ENCODE data around the gene FNDC4. TPM values are rescaled to one million over a fixed set of nuclear protein-coding genes. Genes with fewer than 3 reads are reported as not detected.

Gene FNDC4
- total RNA-seq, 3 donors from 2014 or later: 0.64 to 3.1 (median 1.7) TPM

- ATAC-seq (no peak), DNase-seq (no peak)
- intact Hi-C loops (cut with DNase I, micrococcal nuclease): no loop called here
Observed at GRCh38 chr2:27464443-27464842, 30.6 kb downstream of the FNDC4 start.

GRCh38 chr2:27461118-27461517, 33.9 kb downstream of the FNDC4 start:
- intact Hi-C loops (cut with DNase I, micrococcal nuclease): no loop called here
- DNase-seq: no peak
- ATAC-seq: no peak
- H3K4me1 ChIP-seq (ENCODE audit: low read depth): no peaks in the 10 kb centered on the region
- no peaks in the 10 kb centered on the region for H3K36me3 ChIP-seq (ENCODE audit: low read depth)
- H3K4me3 ChIP-seq: no peak overlapping the region
- H3K9me3 ChIP-seq: no peaks in the 10 kb centered on the region
- no peak for TF ChIP-seq CTCF (IDR thresholded peaks at IDR 0.05)

More at GRCh38 chr2:27464443-27464842, 30.6 kb downstream of the FNDC4 start:
- H3K36me3 ChIP-seq (ENCODE audit: low read depth): no peaks in the 10 kb centered on the region
- H3K4me1 ChIP-seq (ENCODE audit: low read depth): no peaks in the 10 kb centered on the region
- no peaks in the 10 kb centered on the region for H3K9me3 ChIP-seq
- H3K4me3 ChIP-seq: no peak overlapping the region
- TF ChIP-seq CTCF (IDR thresholded peaks at IDR 0.05): no peak

- no peaks in the 10 kb centered on the region for H3K36me3 ChIP-seq (ENCODE audit: low read depth)
- no peaks in the 10 kb centered on the region for H3K9me3 ChIP-seq
- no peak for TF ChIP-seq CTCF (IDR thresholded peaks at IDR 0.05)
- no peak for ATAC-seq
- intact Hi-C loops (cut with DNase I, micrococcal nuclease): no loop called here
- no peak overlapping the region for H3K4me3 ChIP-seq
- no peak for DNase-seq
- H3K4me1 ChIP-seq (ENCODE audit: low read depth): no peaks in the 10 kb centered on the region
Observed at GRCh38 chr2:27453968-27454367, 41.0 kb downstream of the FNDC4 start.

- Histone ChIP-seq H3K4me3 (no peak overlapping the region), H3K9me3 (no peaks in the 10 kb centered on the region), H3K4me1 (ENCODE audit: low read depth) (peaks cover 2% of the 10 kb centered on the region), H3K36me3 (ENCODE audit: low read depth) (no peaks in the 10 kb centered on the region)
- DNase-seq (no peak), ATAC-seq (no peak)
- intact Hi-C loops (cut with DNase I, micrococcal nuclease): no loop called here
- TF ChIP-seq CTCF (IDR thresholded peaks at IDR 0.05): no peak
Observed at GRCh38 chr2:27451095-27451494, 43.9 kb downstream of the FNDC4 start.

- intact Hi-C loops (cut with DNase I, micrococcal nuclease): no loop called here
- H3K36me3 ChIP-seq (ENCODE audit: low read depth): no peaks in the 10 kb centered on the region
- no peak for ATAC-seq
Observed at GRCh38 chr2:27448381-27448780, 46.6 kb downstream of the FNDC4 start.

More at GRCh38 chr2:27448381-27448780, 46.6 kb downstream of the FNDC4 start:
- H3K4me1 ChIP-seq (ENCODE audit: low read depth): peaks cover 17% of the 10 kb centered on the region
- TF ChIP-seq CTCF (IDR thresholded peaks at IDR 0.05): no peak
- no peak overlapping the region for H3K4me3 ChIP-seq
- H3K9me3 ChIP-seq: no peaks in the 10 kb centered on the region
- DNase-seq: no peak

All from mucosa of descending colon (tissue), 3 donors.